ENCODE measurements around the gene RABEP1. TPM values are rescaled to one million over a fixed set of nuclear protein-coding genes. Genes with fewer than 3 reads are reported as not detected.

RABEP1 gene
- total and polyA plus RNA-seq, 9 of the 15 experiments (the other 6 are each of a cell fraction or from before 2014, with no cell fraction given) = 8.2 to 38.9 (median 30.3) TPM

- peaks cover 4 to 16% of the 10 kb centered on the region in 2 experiments; a peak in 3 of 5 replicates for H3K4me1 ChIP-seq (replicated peaks in 1 of 2; ENCODE audit: control insufficient read depth in 2 of 2, insufficient read depth in 2 of 2, low read length in 2 of 2)
- peak overlapping the region; percentile 80 for H3K4me3 ChIP-seq
- H3K9me1 ChIP-seq (ENCODE audit: control insufficient read depth, insufficient read depth, low read length) = no peaks in the 10 kb centered on the region
- peak overlapping the region; percentile 91 for H3K4me2 ChIP-seq (ENCODE audit: insufficient read depth, low read length)
- 5% methylated on average over 5 of the region's 5 CpGs for WGBS (ENCODE audit: insufficient coverage, low coverage, missing lambda C conversion rate)
- DNase-seq (ENCODE audit: extremely low read depth in 1 of 4, low spot score in 3 of 4) (peak in 1 of 4 experiments; percentile 41), ATAC-seq (peak; percentile 23; the same call in 2 of the 3 replicates), FAIRE-seq (peak; percentile 54)
- TF ChIP-seq BRD9 (IDR thresholded peaks at IDR 0.05; ENCODE audit: low read depth, partially characterized antibody) (no peak), MIER1 (IDR thresholded peaks at IDR 0.05; ENCODE audit: low read depth) (peak; percentile 45; the same call in 1 of the 2 replicates), ZNF668 (CRISPR knock-in tag; IDR thresholded peaks at IDR 0.05) (no peak), NR2F6 (CRISPR knock-in tag; IDR thresholded peaks at IDR 0.05) (no peak), SNRNP70 (optimal IDR thresholded peaks at IDR 0.05; ENCODE audit: low read depth, low read length) (no peak), E2F3 (CRISPR knock-in tag; IDR thresholded peaks at IDR 0.05) (no peak)
- H3K27me3 ChIP-seq (ENCODE audit: control insufficient read depth in 2 of 2, insufficient read depth in 2 of 2, low read length in 2 of 2) = no peaks in the 10 kb centered on the region
- peaks cover 18% of the 10 kb centered on the region; the same call in 2 of the 3 replicates for H3K36me3 ChIP-seq (ENCODE audit: control insufficient read depth, insufficient read depth, low read length)
- intact Hi-C loops (cut with micrococcal nuclease) = loop anchor here (10.0 kb wide), 1 partner anchor 1361 kb away; the partner anchor contains the start of genes KIAA0753 and TXNDC17
- POLR2A ChIA-PET = interaction anchor here (0.6 to 1.0 kb wide), 3 partner anchors 10 to 775 kb away, joined by 3 to 4 read pairs (median 4); no protein-coding TSS in a partner anchor
- BruUV-seq (replicated peaks) = no TSS peak
- CTCF ChIA-PET (ENCODE audit: low intra/inter-chr PET ratio) = no interaction called here
- peaks cover 61% of the 10 kb centered on the region for H3K79me2 ChIP-seq (ENCODE audit: control insufficient read depth, insufficient read depth, low read length)
- in situ Hi-C loops (cut with MboI) = no loop called here
- H3K27ac ChIP-seq (ENCODE audit: extremely low read depth, low read depth, low read length) = peak overlapping the region; percentile 74
- H3K9me3 ChIP-seq (replicated peaks; ENCODE audit: control insufficient read depth, insufficient read depth, low read depth, low read length) = no peaks in the 10 kb centered on the region
- H2AFZ ChIP-seq (ENCODE audit: low read depth, low read length) = no peak overlapping the region
- peaks cover 6% of the 10 kb centered on the region; the same call in 1 of the 2 replicates for H4K20me1 ChIP-seq (replicated peaks; ENCODE audit: control insufficient read depth, insufficient read depth, low read length)
- peak overlapping the region; percentile 67 to 73; a peak in 3 of 4 replicates for H3K9ac ChIP-seq (ENCODE audit: insufficient read depth in 1 of 2, low read depth in 2 of 2, low read length in 2 of 2)
Observed at GRCh38 chr17:5283571-5284315, 1.7 kb downstream of the RABEP1 start.

Measured in K562 (cell line).